OCI-LY7 (cell line): ENCODE data around the gene CRTC1. TPM values are rescaled to one million over a fixed set of nuclear protein-coding genes. Genes with fewer than 3 reads are reported as not detected.

ENCODE experiments used
- BruUV-seq: library from RNA; stranded (reverse); fragments of 400-500 nt; replicated peaks from 2 replicates; lab custom pipeline; 2021; lab: Mats Ljungman, UMichigan
- CTCF ChIA-PET: fragments of 300-600 bp; sonication (Branson Sonifier 250); formaldehyde crosslinking; loops from one replicate; lab custom pipeline; 2022; ENCODE audit warnings: antibody characterized with exemption; ENCODE audit not compliant: unreplicated experiment; lab: Charles Lee
- POLR2A ChIA-PET: fragments of 300-600 bp; sonication (Branson Sonifier 250); formaldehyde crosslinking; loops from one replicate; lab custom pipeline; 2022; ENCODE audit warnings: antibody characterized with exemption; lab: Charles Lee
- DNase-seq: peaks from one replicate; pipeline ENCODE4 v3.0.0-alpha.2; 2015; ENCODE audit warnings: low spot score
- H2AFZ ChIP-seq: fragments of 200-600 bp; sonication (generic), shearing (Covaris generic); 2 replicates; pipeline ENCODE4 v1.6.1; 2014; ENCODE audit warnings: mild to moderate bottlenecking, antibody characterized with exemption, low read length, moderate library complexity
- H3K27ac ChIP-seq: fragments of 200-600 bp; sonication (generic); 2 replicates; pipeline ENCODE4 v1.5.1; 2014; ENCODE audit warnings: mixed run types, low read depth, mild to moderate bottlenecking, moderate library complexity, low read length, inconsistent platforms; ENCODE audit not compliant: poor library complexity, severe bottlenecking
- H3K36me3 ChIP-seq: fragments of 200-600 bp; sonication (generic); 2 replicates; pipeline ENCODE4 v1.6.1; 2014; ENCODE audit warnings: mild to moderate bottlenecking, antibody characterized with exemption, low read length, moderate library complexity, mixed read lengths; ENCODE audit not compliant: insufficient read depth
- H3K4me1 ChIP-seq: fragments of 200-600 bp; sonication (generic); 2 replicates; pipeline ENCODE4 v1.5.1; 2014; ENCODE audit warnings: mild to moderate bottlenecking, low read length; ENCODE audit not compliant: insufficient read depth, poor library complexity, severe bottlenecking
- H3K4me2 ChIP-seq: fragments of 200-600 bp; sonication (generic); 2 replicates; pipeline ENCODE4 v1.6.1; 2014; ENCODE audit warnings: mild to moderate bottlenecking, low read length
- H3K4me3 ChIP-seq: fragments of 200-600 bp; sonication (generic); 2 replicates; pipeline ENCODE4 v1.5.1; 2014; ENCODE audit warnings: mild to moderate bottlenecking, low read depth, low read length; ENCODE audit not compliant: poor library complexity, severe bottlenecking
- H3K79me2 ChIP-seq: fragments of 200-600 bp; sonication (generic); 2 replicates; pipeline ENCODE4 v1.6.1; 2016; ENCODE audit warnings: low read depth, mild to moderate bottlenecking, low read length, moderate library complexity, mixed read lengths; ENCODE audit not compliant: insufficient read depth
- H3K9me2 ChIP-seq: fragments of 200-600 bp; sonication (generic); 2 replicates; pipeline ENCODE4 v1.6.1; 2016; ENCODE audit warnings: mild to moderate bottlenecking, low read length, mixed read lengths; ENCODE audit not compliant: insufficient read depth
- H3K9me3 ChIP-seq: fragments of 200-600 bp; sonication (generic); 2 replicates; pipeline ENCODE4 v1.6.1; 2014; ENCODE audit warnings: mild to moderate bottlenecking, mixed run types, low read length, mixed read lengths
- H4K20me1 ChIP-seq: fragments of 200-600 bp; sonication (generic); 2 replicates; pipeline ENCODE4 v1.6.1; 2014; ENCODE audit warnings: mild to moderate bottlenecking, antibody characterized with exemption, low read length, moderate library complexity, mixed read lengths; ENCODE audit not compliant: insufficient read depth
- CTCF ChIP-seq: fragments of 200-600 bp; sonication (generic); conservative IDR thresholded peaks from 2 replicates; pipeline ENCODE4 v1.5.1; 2014; ENCODE audit warnings: mild to moderate bottlenecking, antibody characterized with exemption, low read length, moderate library complexity, mixed read lengths
- EZH2phosphoT487 ChIP-seq: fragments of 200-600 bp; sonication (generic); IDR thresholded peaks from 2 replicates; pipeline ENCODE4 v1.6.1; 2018; ENCODE audit warnings: low read depth, borderline replicate concordance, mild to moderate bottlenecking, mixed run types, antibody characterized with exemption, low read length, moderate library complexity, mixed read lengths
- intact Hi-C: fragments of 100-400 bp; cut with micrococcal nuclease; formaldehyde crosslinking; loops from one replicate; pipeline ENCODE4 v1.10.0; 2022; ENCODE audit not compliant: unreplicated experiment
- total RNA-seq, 2 experiments: library from RNA; depleted of rRNA in 1 of 2; stranded (reverse); fragments of >200 nt in 1 of 2; shearing (Covaris generic) in 1 of 2; gene quantifications; 2 replicates each; pipeline ENCODE4 v1.2.3, GENCODE V29; 2014 to 2022

The CRTC1 gene
- total RNA-seq, 2 experiments from 2014 or later: 4.1 to 10.3 TPM

GRCh38 chr19:18651300-18651699, 32.2 kb upstream of the CRTC1 start:
- no peaks in the 10 kb centered on the region for H3K36me3 ChIP-seq
- H2AFZ ChIP-seq: no peak overlapping the region
- ChIA-PET POLR2A (no interaction called here), CTCF (no interaction called here)
- no peak overlapping the region for H3K27ac ChIP-seq
- no peak for TF ChIP-seq EZH2phosphoT487
- no peak for TF ChIP-seq CTCF
- H3K4me3 ChIP-seq: no peak overlapping the region
- no peaks in the 10 kb centered on the region for H3K9me3 ChIP-seq
- intact Hi-C loops: no loop called here
- BruUV-seq: no TSS peak
- H3K79me2 ChIP-seq: no peaks in the 10 kb centered on the region
- no peak for DNase-seq
- no peak overlapping the region for H3K4me2 ChIP-seq
- H4K20me1 ChIP-seq: no peaks in the 10 kb centered on the region
- no peaks in the 10 kb centered on the region for H3K9me2 ChIP-seq
- H3K4me1 ChIP-seq: no peaks in the 10 kb centered on the region

- H3K79me2 ChIP-seq: no peaks in the 10 kb centered on the region
- ChIA-PET POLR2A (no interaction called here), CTCF (interaction anchor here (0.6 kb wide), 2 partner anchors 26 to 71 kb away, joined by 3 to 6 read pairs; no protein-coding TSS in a partner anchor)
- no peaks in the 10 kb centered on the region for H3K9me2 ChIP-seq
- BruUV-seq: no TSS peak
- H2AFZ ChIP-seq: no peak overlapping the region
- intact Hi-C loops: no loop called here
- no peak for TF ChIP-seq EZH2phosphoT487
- no peak for TF ChIP-seq CTCF
- no peak overlapping the region for H3K4me3 ChIP-seq
- H4K20me1 ChIP-seq: no peaks in the 10 kb centered on the region
- no peaks in the 10 kb centered on the region for H3K4me1 ChIP-seq
- H3K9me3 ChIP-seq: no peaks in the 10 kb centered on the region
- no peak overlapping the region for H3K4me2 ChIP-seq
- no peak overlapping the region for H3K27ac ChIP-seq
- DNase-seq: no peak
- no peaks in the 10 kb centered on the region for H3K36me3 ChIP-seq
These were observed 31.7 kb upstream of the CRTC1 start for GRCh38 chr19:18651733-18652132.

GRCh38 chr19:18653853-18654252, 29.6 kb upstream of the CRTC1 start:
- Histone ChIP-seq H3K27ac (no peak overlapping the region), H3K9me2 (no peaks in the 10 kb centered on the region), H3K9me3 (no peaks in the 10 kb centered on the region), H2AFZ (no peak overlapping the region), H4K20me1 (no peaks in the 10 kb centered on the region), H3K4me3 (no peak overlapping the region), H3K4me1 (no peaks in the 10 kb centered on the region), H3K4me2 (no peak overlapping the region), H3K79me2 (no peaks in the 10 kb centered on the region), H3K36me3 (no peaks in the 10 kb centered on the region)
- TF ChIP-seq CTCF (no peak), EZH2phosphoT487 (no peak)
- intact Hi-C loops: no loop called here
- ChIA-PET POLR2A (no interaction called here), CTCF (no interaction called here)
- DNase-seq: no peak
- BruUV-seq: no TSS peak
